Measurements from ENCODE around the gene MSX1. TPM values are rescaled to one million over a fixed set of nuclear protein-coding genes. Genes with fewer than 3 reads are reported as not detected.

Gene MSX1
- polyA plus RNA-seq, 1 donor = 1.9 TPM

- peak; percentile 31 for DNase-seq (ENCODE audit: low read depth)
These were observed 53.7 kb downstream of the MSX1 start for GRCh38 chr4:4913147-4913561.

Other genes starting within 250 kb of the MSX1 start
- 6.4 TPM for gene CYTL1, start 159.8 kb downstream of the MSX1 start, polyA plus RNA-seq (ENCODE audit: insufficient read length)
- gene STK32B, start 191.8 kb downstream of the MSX1 start, polyA plus RNA-seq (ENCODE audit: insufficient read length) = 5.4 TPM